ENCODE data around the gene CACNA1D.

CACNA1D gene

DNA sequence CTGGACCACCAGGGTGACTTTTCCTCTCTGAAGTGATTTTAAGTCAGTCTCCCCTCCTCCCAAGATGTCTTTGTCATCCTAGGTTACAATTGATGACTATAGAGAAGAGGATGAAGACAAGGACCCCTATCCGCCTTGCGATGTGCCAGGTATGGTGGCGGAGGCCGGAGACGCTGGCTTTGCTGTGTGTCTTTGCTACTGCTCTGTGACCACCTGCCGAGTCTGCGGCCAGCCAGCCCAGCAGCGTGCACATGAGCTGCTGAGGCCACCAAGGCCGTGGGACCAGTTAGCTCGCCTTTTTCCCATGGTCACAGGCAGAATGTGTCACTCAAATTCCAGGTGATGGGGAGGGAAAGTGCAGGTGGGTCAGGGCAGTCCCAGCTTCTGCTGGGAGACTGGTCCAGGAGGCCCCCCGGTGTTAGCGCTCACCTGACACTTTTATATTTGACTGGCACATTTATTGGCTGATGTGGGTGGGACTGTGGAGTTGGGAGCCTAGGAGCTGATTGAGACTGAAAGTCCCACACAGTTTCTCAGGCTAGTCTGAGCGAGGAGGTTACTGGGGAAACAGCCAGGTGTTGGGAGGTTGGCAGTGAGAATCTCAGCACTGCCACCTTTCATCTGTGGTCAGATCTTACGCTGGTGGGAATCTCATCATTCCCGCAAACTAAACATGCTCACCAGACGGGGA, 237.7 kb downstream of the CACNA1D start:
- H3K9ac ChIP-seq (ENCODE audit: low read depth, low read length), result no peak overlapping the region
- no peak overlapping the region for H3K4me3 ChIP-seq (ENCODE audit: low read depth, low read length)
- no peaks in the 10 kb centered on the region for H3K9me3 ChIP-seq (ENCODE audit: control insufficient read depth, insufficient read depth, low read length)
- H3K27me3 ChIP-seq (ENCODE audit: control insufficient read depth, insufficient read depth, low read length), result no peaks in the 10 kb centered on the region
- no peaks in the 10 kb centered on the region for H3K36me3 ChIP-seq (ENCODE audit: control insufficient read depth, insufficient read depth, low read length)
- H3K4me1 ChIP-seq (ENCODE audit: control insufficient read depth, insufficient read depth, low read length), result no peaks in the 10 kb centered on the region

DNA sequence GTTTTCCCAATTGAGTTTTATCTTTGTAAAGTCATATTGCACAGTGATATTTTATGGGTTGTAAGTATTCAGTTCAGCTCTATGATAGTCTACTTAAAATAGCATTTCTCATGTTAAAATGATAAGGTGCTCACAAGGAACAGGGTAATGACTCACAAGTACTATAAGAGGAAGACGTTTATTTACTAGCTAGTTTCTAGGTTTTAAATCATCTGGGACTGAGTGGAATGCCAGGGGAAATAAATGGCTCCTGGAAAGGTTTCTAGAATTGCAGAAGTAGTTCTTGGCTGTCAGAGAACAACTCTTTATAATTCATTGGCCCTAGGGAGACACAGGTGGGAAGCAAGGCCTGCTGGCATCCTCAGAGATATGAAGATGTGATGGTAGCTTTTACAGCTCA, 239.0 kb downstream of the CACNA1D start:
- H3K4me1 ChIP-seq (ENCODE audit: control insufficient read depth, insufficient read depth, low read length), result no peaks in the 10 kb centered on the region
- H3K36me3 ChIP-seq (ENCODE audit: control insufficient read depth, insufficient read depth, low read length), result no peaks in the 10 kb centered on the region
- H3K9me3 ChIP-seq (ENCODE audit: control insufficient read depth, insufficient read depth, low read length), result no peaks in the 10 kb centered on the region
- no peaks in the 10 kb centered on the region for H3K27me3 ChIP-seq (ENCODE audit: control insufficient read depth, insufficient read depth, low read length)
- H3K9ac ChIP-seq (ENCODE audit: low read depth, low read length), result no peak overlapping the region
- H3K4me3 ChIP-seq (ENCODE audit: low read depth, low read length), result no peak overlapping the region

DNA sequence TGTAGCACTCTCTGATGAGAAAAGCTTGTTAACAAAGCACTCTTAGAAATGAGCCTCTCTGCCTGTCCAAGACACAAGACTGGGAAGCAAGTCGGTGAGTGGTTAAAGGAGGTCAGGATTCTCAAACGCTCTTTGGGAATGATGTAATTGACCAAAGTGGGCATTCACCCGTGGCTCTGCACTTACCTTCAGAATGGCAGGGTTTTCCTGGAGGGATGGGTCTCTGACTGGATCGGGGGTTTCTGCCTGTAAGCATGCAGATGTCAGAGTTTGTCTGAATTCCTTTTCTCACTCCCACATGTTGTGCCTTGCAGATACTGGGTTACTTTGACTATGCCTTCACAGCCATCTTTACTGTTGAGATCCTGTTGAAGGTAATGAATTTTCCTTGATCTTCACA, 245.6 kb downstream of the CACNA1D start:
- Histone ChIP-seq H3K36me3 (ENCODE audit: control insufficient read depth, insufficient read depth, low read length) (no peaks in the 10 kb centered on the region), H3K9ac (ENCODE audit: low read depth, low read length) (no peak overlapping the region), H3K4me1 (ENCODE audit: control insufficient read depth, insufficient read depth, low read length) (peaks cover 2% of the 10 kb centered on the region), H3K9me3 (ENCODE audit: control insufficient read depth, insufficient read depth, low read length) (no peaks in the 10 kb centered on the region), H3K27me3 (ENCODE audit: control insufficient read depth, insufficient read depth, low read length) (no peaks in the 10 kb centered on the region), H3K4me3 (ENCODE audit: low read depth, low read length) (no peak overlapping the region)

DNA sequence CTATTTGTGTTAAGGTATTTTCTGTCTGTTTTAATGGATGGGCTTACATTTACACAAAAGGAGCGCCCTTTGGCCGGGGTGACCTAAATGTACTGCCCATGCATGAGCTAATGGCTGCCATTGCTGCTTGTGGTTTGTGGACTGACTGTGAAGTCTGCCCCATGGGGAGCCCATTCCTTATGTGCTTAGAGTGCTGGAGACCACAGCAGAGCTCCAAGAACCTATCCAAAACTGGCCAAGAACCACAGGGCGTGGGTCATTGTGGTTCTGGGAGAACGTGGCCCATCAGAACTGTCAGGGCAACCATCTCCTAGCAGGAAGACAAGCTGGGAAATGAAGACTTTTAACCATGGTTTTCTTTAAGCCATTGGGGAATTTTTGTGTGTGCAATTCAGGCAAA, 246.5 kb downstream of the CACNA1D start:
- peaks cover 2% of the 10 kb centered on the region for H3K4me1 ChIP-seq (ENCODE audit: control insufficient read depth, insufficient read depth, low read length)
- no peaks in the 10 kb centered on the region for H3K27me3 ChIP-seq (ENCODE audit: control insufficient read depth, insufficient read depth, low read length)
- H3K9ac ChIP-seq (ENCODE audit: low read depth, low read length), result no peak overlapping the region
- no peaks in the 10 kb centered on the region for H3K36me3 ChIP-seq (ENCODE audit: control insufficient read depth, insufficient read depth, low read length)
- no peaks in the 10 kb centered on the region for H3K9me3 ChIP-seq (ENCODE audit: control insufficient read depth, insufficient read depth, low read length)
- H3K4me3 ChIP-seq (ENCODE audit: low read depth, low read length), result no peak overlapping the region

GRCh38 chr3:53744351-53744750, 249.9 kb downstream of the CACNA1D start:
- H3K4me3 ChIP-seq (ENCODE audit: low read depth, low read length), result no peak overlapping the region
- no peak overlapping the region for H3K9ac ChIP-seq (ENCODE audit: low read depth, low read length)
- H3K27me3 ChIP-seq (ENCODE audit: control insufficient read depth, insufficient read depth, low read length), result no peaks in the 10 kb centered on the region
- H3K36me3 ChIP-seq (ENCODE audit: control insufficient read depth, insufficient read depth, low read length), result no peaks in the 10 kb centered on the region
- H3K9me3 ChIP-seq (ENCODE audit: control insufficient read depth, insufficient read depth, low read length), result no peaks in the 10 kb centered on the region
- peaks cover 14% of the 10 kb centered on the region for H3K4me1 ChIP-seq (ENCODE audit: control insufficient read depth, insufficient read depth, low read length)

GRCh38 chr3:53747559-53747958, 253.1 kb downstream of the CACNA1D start:
- Histone ChIP-seq H3K4me1 (ENCODE audit: control insufficient read depth, insufficient read depth, low read length) (peaks cover 14% of the 10 kb centered on the region), H3K4me3 (ENCODE audit: low read depth, low read length) (no peak overlapping the region), H3K27me3 (ENCODE audit: control insufficient read depth, insufficient read depth, low read length) (no peaks in the 10 kb centered on the region), H3K9ac (ENCODE audit: low read depth, low read length) (no peak overlapping the region), H3K9me3 (ENCODE audit: control insufficient read depth, insufficient read depth, low read length) (no peaks in the 10 kb centered on the region), H3K36me3 (ENCODE audit: control insufficient read depth, insufficient read depth, low read length) (no peaks in the 10 kb centered on the region)

GRCh38 chr3:53748512-53749271, 254.3 kb downstream of the CACNA1D start:
- Histone ChIP-seq H3K9ac (ENCODE audit: low read depth, low read length) (no peak overlapping the region), H3K4me1 (ENCODE audit: control insufficient read depth, insufficient read depth, low read length) (peaks cover 14% of the 10 kb centered on the region), H3K9me3 (ENCODE audit: control insufficient read depth, insufficient read depth, low read length) (no peaks in the 10 kb centered on the region), H3K27me3 (ENCODE audit: control insufficient read depth, insufficient read depth, low read length) (no peaks in the 10 kb centered on the region), H3K36me3 (ENCODE audit: control insufficient read depth, insufficient read depth, low read length) (no peaks in the 10 kb centered on the region), H3K4me3 (ENCODE audit: low read depth, low read length) (no peak overlapping the region)

- Histone ChIP-seq H3K4me3 (ENCODE audit: low read depth, low read length) (no peak overlapping the region), H3K9ac (ENCODE audit: low read depth, low read length) (no peak overlapping the region), H3K9me3 (ENCODE audit: control insufficient read depth, insufficient read depth, low read length) (no peaks in the 10 kb centered on the region), H3K4me1 (ENCODE audit: control insufficient read depth, insufficient read depth, low read length) (peaks cover 13% of the 10 kb centered on the region), H3K36me3 (ENCODE audit: control insufficient read depth, insufficient read depth, low read length) (no peaks in the 10 kb centered on the region), H3K27me3 (ENCODE audit: control insufficient read depth, insufficient read depth, low read length) (no peaks in the 10 kb centered on the region)
Measured at GRCh38 chr3:53749448-53749847, 255.0 kb downstream of the CACNA1D start.

GRCh38 chr3:53750253-53751210, 256.1 kb downstream of the CACNA1D start:
- Histone ChIP-seq H3K9ac (ENCODE audit: low read depth, low read length) (no peak overlapping the region), H3K36me3 (ENCODE audit: control insufficient read depth, insufficient read depth, low read length) (no peaks in the 10 kb centered on the region), H3K4me3 (ENCODE audit: low read depth, low read length) (no peak overlapping the region), H3K4me1 (ENCODE audit: control insufficient read depth, insufficient read depth, low read length) (peaks cover 11% of the 10 kb centered on the region), H3K9me3 (ENCODE audit: control insufficient read depth, insufficient read depth, low read length) (no peaks in the 10 kb centered on the region), H3K27me3 (ENCODE audit: control insufficient read depth, insufficient read depth, low read length) (no peaks in the 10 kb centered on the region)

DNA sequence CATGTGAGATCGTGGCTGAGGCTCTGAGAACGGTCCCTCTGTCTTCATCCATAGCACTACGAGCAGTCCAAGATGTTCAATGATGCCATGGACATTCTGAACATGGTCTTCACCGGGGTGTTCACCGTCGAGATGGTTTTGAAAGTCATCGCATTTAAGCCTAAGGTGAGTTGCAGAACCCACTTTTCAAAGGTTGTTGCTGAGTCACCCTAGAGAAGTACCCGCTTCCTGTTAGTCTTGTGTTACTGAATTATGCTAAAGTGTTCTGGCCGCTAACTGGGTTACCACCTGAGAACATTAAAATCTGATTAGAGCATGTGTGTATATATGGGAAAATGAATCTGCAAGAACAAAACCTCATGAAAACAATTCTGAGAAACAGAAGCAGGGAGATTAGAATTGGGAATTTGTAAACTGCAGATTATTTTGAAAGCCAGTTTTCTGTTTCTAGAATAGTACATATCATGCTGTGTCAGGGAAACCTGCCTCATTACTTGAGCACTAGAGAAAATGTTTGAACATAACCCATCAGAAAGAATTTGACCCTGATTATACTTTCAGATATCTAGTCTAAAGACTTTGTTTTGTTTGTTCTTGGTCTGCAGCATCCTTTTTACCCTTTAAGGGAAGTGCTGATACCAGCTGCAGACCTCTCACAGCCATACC, 259.2 kb downstream of the CACNA1D start:
- H3K9ac ChIP-seq (ENCODE audit: low read depth, low read length), result no peak overlapping the region
- no peak overlapping the region for H3K4me3 ChIP-seq (ENCODE audit: low read depth, low read length)

DNA sequence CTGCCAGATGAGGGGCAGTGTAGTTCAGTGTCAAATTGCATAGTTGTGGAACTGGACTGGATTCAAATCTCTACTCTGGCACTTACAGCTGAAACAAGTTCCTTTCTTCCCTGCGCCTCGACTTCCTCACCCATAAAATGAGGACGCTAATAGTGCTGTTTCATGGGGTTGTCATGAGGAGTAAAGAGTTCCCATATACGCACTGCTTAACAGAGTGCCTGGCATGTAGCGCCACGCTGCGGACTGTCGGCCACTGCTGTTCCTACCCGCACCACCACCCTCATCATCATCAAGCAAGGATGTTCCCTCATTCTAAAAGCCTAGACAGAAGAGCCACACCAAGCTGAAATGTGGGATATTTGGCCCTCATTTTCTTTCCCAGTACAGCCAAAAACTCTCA, 259.9 kb downstream of the CACNA1D start:
- no peaks in the 10 kb centered on the region for H3K36me3 ChIP-seq (ENCODE audit: control insufficient read depth, insufficient read depth, low read length)
- no peak overlapping the region for H3K4me3 ChIP-seq (ENCODE audit: low read depth, low read length)
- no peaks in the 10 kb centered on the region for H3K9me3 ChIP-seq (ENCODE audit: control insufficient read depth, insufficient read depth, low read length)
- no peaks in the 10 kb centered on the region for H3K27me3 ChIP-seq (ENCODE audit: control insufficient read depth, insufficient read depth, low read length)
- H3K9ac ChIP-seq (ENCODE audit: low read depth, low read length), result no peak overlapping the region
- H3K4me1 ChIP-seq (ENCODE audit: control insufficient read depth, insufficient read depth, low read length), result no peaks in the 10 kb centered on the region

More for the DNA sequence above, 259.2 kb downstream of the CACNA1D start:
- Histone ChIP-seq H3K36me3 (ENCODE audit: control insufficient read depth, insufficient read depth, low read length) (no peaks in the 10 kb centered on the region), H3K27me3 (ENCODE audit: control insufficient read depth, insufficient read depth, low read length) (no peaks in the 10 kb centered on the region), H3K4me1 (ENCODE audit: control insufficient read depth, insufficient read depth, low read length) (peaks cover 2% of the 10 kb centered on the region), H3K9me3 (ENCODE audit: control insufficient read depth, insufficient read depth, low read length) (no peaks in the 10 kb centered on the region)
